HG03108 (cell line): Measurements from ENCODE around the gene CACNA1B.
"Not testable (repeated sequence)": the region's sequence is repeated elsewhere in the genome, so short reads cannot be mapped to it uniquely, and the experiment has no call there.

ENCODE experiments used
- ATAC-seq: cut with Tn5 transposase; IDR thresholded peaks from one replicate; pipeline ENCODE4 v1.9.1; 2021; ENCODE audit warnings: moderate library complexity; ENCODE audit not compliant: unreplicated experiment

CACNA1B gene

GRCh38 chr9:138126858-138127584 lies 249.4 kb downstream of the CACNA1B start:
- not testable (repeated sequence) for ATAC-seq

- ATAC-seq, result not testable (repeated sequence)
These were observed 250.4 kb downstream of the CACNA1B start for GRCh38 chr9:138128027-138128426.

GRCh38 chr9:138129318-138129717 lies 251.7 kb downstream of the CACNA1B start:
- not testable (repeated sequence) for ATAC-seq

- not testable (repeated sequence) for ATAC-seq
These were observed 255.5 kb downstream of the CACNA1B start for GRCh38 chr9:138132946-138133705.

GRCh38 chr9:138134581-138134980 lies 257.0 kb downstream of the CACNA1B start:
- not testable (repeated sequence) for ATAC-seq

- not testable (repeated sequence) for ATAC-seq
These were observed 261.5 kb downstream of the CACNA1B start for GRCh38 chr9:138139096-138139495.

GRCh38 chr9:138140980-138141379 lies 263.4 kb downstream of the CACNA1B start:
- ATAC-seq, result not testable (repeated sequence)

- ATAC-seq, result not testable (repeated sequence)
These were observed 265.1 kb downstream of the CACNA1B start for GRCh38 chr9:138142528-138143244.

GRCh38 chr9:138143491-138143890 lies 265.9 kb downstream of the CACNA1B start:
- ATAC-seq, result not testable (repeated sequence)

- not testable (repeated sequence) for ATAC-seq
These were observed 270.0 kb downstream of the CACNA1B start for GRCh38 chr9:138147556-138147955.

- ATAC-seq, result not testable (repeated sequence)
These were observed 272.4 kb downstream of the CACNA1B start for GRCh38 chr9:138149672-138150656.

GRCh38 chr9:138155788-138156187 lies 278.2 kb downstream of the CACNA1B start:
- ATAC-seq, result not testable (repeated sequence)

GRCh38 chr9:138166793-138167192 lies 289.2 kb downstream of the CACNA1B start:
- ATAC-seq, result not testable (repeated sequence)
